ENCODE measurements around the gene RTCB.
"Not testable (repeated sequence)": the region's sequence is repeated elsewhere in the genome, so short reads cannot be mapped to it uniquely, and the experiment has no call there.

Gene RTCB

GRCh38 chr22:32389685-32390084 lies 22.4 kb downstream of the RTCB start:
- DNase-seq, result no peak

GRCh38 chr22:32385681-32386080 lies 26.4 kb downstream of the RTCB start:
- no peak for DNase-seq

- DNase-seq, result no peak
Observed at GRCh38 chr22:32380991-32381390, 31.1 kb downstream of the RTCB start.

- peak; percentile 16 for DNase-seq
Observed at GRCh38 chr22:32378707-32379272, 33.3 kb downstream of the RTCB start.

- no peak for DNase-seq
Observed at GRCh38 chr22:32376681-32377080, 35.4 kb downstream of the RTCB start.

- DNase-seq, result no peak
Observed at GRCh38 chr22:32375678-32376450, 36.2 kb downstream of the RTCB start.

- DNase-seq, result no peak
Observed at GRCh38 chr22:32364210-32364609, 47.8 kb downstream of the RTCB start.

- no peak for DNase-seq
Observed at GRCh38 chr22:32361257-32361656, 50.8 kb downstream of the RTCB start.

GRCh38 chr22:32360096-32360495 lies 52.0 kb downstream of the RTCB start:
- not testable (repeated sequence) for DNase-seq

GRCh38 chr22:32357567-32357966 lies 54.5 kb downstream of the RTCB start, which contains the start of gene RFPL3:
RFPL3 (plus strand) TSS chr22:32357867; CDS start chr22:32358072, 205 bp downstream.
- not testable (repeated sequence) for DNase-seq

- DNase-seq, result no peak
Observed at GRCh38 chr22:32355760-32356159, 56.3 kb downstream of the RTCB start.

- peak; percentile 42 for DNase-seq
Observed at GRCh38 chr22:32354360-32355351, 57.4 kb downstream of the RTCB start.

GRCh38 chr22:32353840-32354239 lies 58.2 kb downstream of the RTCB start:
- DNase-seq, result no peak

- DNase-seq, result no peak
Observed at GRCh38 chr22:32353292-32353691, 58.8 kb downstream of the RTCB start.

- DNase-seq, result no peak
Observed at GRCh38 chr22:32352681-32353080, 59.4 kb downstream of the RTCB start.

GRCh38 chr22:32351875-32352274 lies 60.2 kb downstream of the RTCB start:
- DNase-seq, result not testable (repeated sequence)

GRCh38 chr22:32348031-32348611 lies 63.9 kb downstream of the RTCB start:
- DNase-seq, result no peak

GRCh38 chr22:32343941-32344340 lies 68.1 kb downstream of the RTCB start:
- no peak for DNase-seq

- DNase-seq, result no peak
Observed at GRCh38 chr22:32342977-32343376, 69.1 kb downstream of the RTCB start.

- no peak for DNase-seq
Observed at GRCh38 chr22:32341122-32341740, 70.8 kb downstream of the RTCB start.

GRCh38 chr22:32340411-32340810 lies 71.6 kb downstream of the RTCB start:
- DNase-seq, result no peak

All from fibroblast of skin of abdomen (primary cell).